MM.1S (cell line): ENCODE results near the gene GBX1.

Experiments used
- DNase-seq: peaks from one replicate; pipeline ENCODE4 v3.0.0-alpha.2; 2015
- H2AFZ ChIP-seq: fragments of 300-600 bp; sonication (generic); 2 replicates; pipeline ENCODE4 v1.6.0; 2016; ENCODE audit warnings: antibody characterized with exemption, low read length
- H3F3A ChIP-seq: fragments of 300-600 bp; sonication (generic); 2 replicates; pipeline ENCODE4 v1.6.1; 2016; ENCODE audit warnings: mild to moderate bottlenecking, antibody characterized with exemption, low read length, moderate library complexity, mixed read lengths; ENCODE audit not compliant: insufficient read depth
- H3K27ac ChIP-seq: fragments of 300-600 bp; sonication (generic); 2 replicates; pipeline ENCODE4 v1.5.1; 2016; ENCODE audit warnings: mild to moderate bottlenecking, low read length
- H3K27me3 ChIP-seq: fragments of 300-600 bp; sonication (generic); replicated peaks from 2 replicates; pipeline ENCODE4 v1.6.0; 2016; ENCODE audit warnings: low read length; ENCODE audit not compliant: insufficient read depth
- H3K36me3 ChIP-seq: fragments of 300-600 bp; sonication (generic); replicated peaks from 2 replicates; pipeline ENCODE4 v1.6.1; 2016; ENCODE audit warnings: mild to moderate bottlenecking, low read length, mixed read lengths; ENCODE audit not compliant: insufficient read depth
- H3K4me1 ChIP-seq: fragments of 300-600 bp; sonication (generic); 2 replicates; pipeline ENCODE4 v1.6.1; 2016; ENCODE audit warnings: low read length, mixed read lengths
- H3K4me2 ChIP-seq: fragments of 300-600 bp; sonication (generic); 2 replicates; pipeline ENCODE4 v1.6.0; 2016; ENCODE audit warnings: low read depth, low read length
- H3K4me3 ChIP-seq: fragments of 300-600 bp; sonication (generic); 2 replicates; pipeline ENCODE4 v1.5.1; 2016; ENCODE audit warnings: low read length, mixed read lengths
- H3K79me2 ChIP-seq: fragments of 300-600 bp; sonication (generic); 2 replicates; pipeline ENCODE4 v1.6.1; 2016; ENCODE audit warnings: mixed run types, low read length, mixed read lengths
- H3K9ac ChIP-seq: fragments of 300-600 bp; sonication (generic); 2 replicates; pipeline ENCODE4 v1.6.1; 2016; ENCODE audit warnings: low read length, mixed read lengths
- H3K9me2 ChIP-seq: fragments of 300-600 bp; sonication (generic); replicated peaks from 2 replicates; pipeline ENCODE4 v1.6.1; 2016; ENCODE audit warnings: mild to moderate bottlenecking, low read length, mixed read lengths; ENCODE audit not compliant: insufficient read depth
- H3K9me3 ChIP-seq: fragments of 300-600 bp; sonication (generic); replicated peaks from 2 replicates; pipeline ENCODE4 v1.6.1; 2016; ENCODE audit warnings: mild to moderate bottlenecking, low read length, mixed read lengths; ENCODE audit not compliant: insufficient read depth
- H4K20me1 ChIP-seq: fragments of 300-600 bp; sonication (generic); 2 replicates; pipeline ENCODE4 v1.6.1; 2016; ENCODE audit warnings: mild to moderate bottlenecking, low read length, moderate library complexity, mixed read lengths; ENCODE audit not compliant: insufficient read depth
- CTCF ChIP-seq: fragments of 300-600 bp; sonication (generic); IDR thresholded peaks from 2 replicates; pipeline ENCODE4 v1.5.1; 2016; ENCODE audit warnings: antibody characterized with exemption, low read length, mixed read lengths
- EZH2 ChIP-seq: fragments of 300-600 bp; sonication (generic); optimal IDR thresholded peaks from 2 replicates; pipeline ENCODE3; 2017; ENCODE audit warnings: low read depth, mild to moderate bottlenecking, antibody characterized with exemption, low read length, mixed read lengths
- EZH2phosphoT487 ChIP-seq: fragments of 300-600 bp; sonication (generic); IDR thresholded peaks from 2 replicates; pipeline ENCODE4 v1.6.1; 2018; ENCODE audit warnings: antibody characterized with exemption, low read length

The GBX1 gene

GRCh38 chr7:151109094-151110048, 58.1 kb downstream of the GBX1 start:
- Histone ChIP-seq H3K4me2 (no peak overlapping the region), H3K27ac (no peak overlapping the region), H3K36me3 (no peaks in the 10 kb centered on the region), H3K9ac (no peak overlapping the region), H2AFZ (no peak overlapping the region), H3K4me3 (no peak overlapping the region), H3K9me3 (no peaks in the 10 kb centered on the region), H3K4me1 (no peaks in the 10 kb centered on the region), H3K9me2 (no peaks in the 10 kb centered on the region), H3K79me2 (peaks cover 32% of the 10 kb centered on the region), H3F3A (no peaks in the 10 kb centered on the region), H4K20me1 (peaks cover 4% of the 10 kb centered on the region; the same call in 1 of the 2 replicates), H3K27me3 (no peaks in the 10 kb centered on the region)
- no peak for DNase-seq
- no peak for TF ChIP-seq EZH2phosphoT487
- no peak for TF ChIP-seq CTCF
- TF ChIP-seq EZH2: no peak

- Histone ChIP-seq H3K9me3 (no peaks in the 10 kb centered on the region), H3K27ac (no peak overlapping the region), H3K4me1 (no peaks in the 10 kb centered on the region), H3K4me2 (no peak overlapping the region), H3K9me2 (no peaks in the 10 kb centered on the region), H3K4me3 (no peak overlapping the region), H4K20me1 (peaks cover 4% of the 10 kb centered on the region; the same call in 1 of the 2 replicates), H3K9ac (no peak overlapping the region), H2AFZ (no peak overlapping the region), H3K36me3 (no peaks in the 10 kb centered on the region), H3F3A (no peaks in the 10 kb centered on the region), H3K79me2 (peaks cover 35% of the 10 kb centered on the region), H3K27me3 (no peaks in the 10 kb centered on the region)
- DNase-seq: no peak
- no peak for TF ChIP-seq EZH2
- no peak for TF ChIP-seq CTCF
- no peak for TF ChIP-seq EZH2phosphoT487
These were observed 59.6 kb downstream of the GBX1 start for GRCh38 chr7:151107882-151108281.

- no peaks in the 10 kb centered on the region for H3K4me1 ChIP-seq
- no peaks in the 10 kb centered on the region for H3K27me3 ChIP-seq
- H3K9ac ChIP-seq: no peak overlapping the region
- H3K9me3 ChIP-seq: no peaks in the 10 kb centered on the region
- TF ChIP-seq EZH2: no peak
- TF ChIP-seq EZH2phosphoT487: no peak
- TF ChIP-seq CTCF: no peak
- H3K27ac ChIP-seq: no peak overlapping the region
- H3K4me3 ChIP-seq: no peak overlapping the region
- DNase-seq: no peak
- H2AFZ ChIP-seq: no peak overlapping the region
- H3F3A ChIP-seq: no peaks in the 10 kb centered on the region
- H3K36me3 ChIP-seq: no peaks in the 10 kb centered on the region
- 0 out of 2 replicates have a peak, but pooled peaks cover under 1% of the 10 kb centered on the region for H4K20me1 ChIP-seq
- H3K79me2 ChIP-seq: peaks cover 47% of the 10 kb centered on the region
- H3K9me2 ChIP-seq: no peaks in the 10 kb centered on the region
- no peak overlapping the region for H3K4me2 ChIP-seq
These were observed 62.9 kb downstream of the GBX1 start for GRCh38 chr7:151104411-151105235.
